Measurements from ENCODE around the gene TGFBI.

DNA sequence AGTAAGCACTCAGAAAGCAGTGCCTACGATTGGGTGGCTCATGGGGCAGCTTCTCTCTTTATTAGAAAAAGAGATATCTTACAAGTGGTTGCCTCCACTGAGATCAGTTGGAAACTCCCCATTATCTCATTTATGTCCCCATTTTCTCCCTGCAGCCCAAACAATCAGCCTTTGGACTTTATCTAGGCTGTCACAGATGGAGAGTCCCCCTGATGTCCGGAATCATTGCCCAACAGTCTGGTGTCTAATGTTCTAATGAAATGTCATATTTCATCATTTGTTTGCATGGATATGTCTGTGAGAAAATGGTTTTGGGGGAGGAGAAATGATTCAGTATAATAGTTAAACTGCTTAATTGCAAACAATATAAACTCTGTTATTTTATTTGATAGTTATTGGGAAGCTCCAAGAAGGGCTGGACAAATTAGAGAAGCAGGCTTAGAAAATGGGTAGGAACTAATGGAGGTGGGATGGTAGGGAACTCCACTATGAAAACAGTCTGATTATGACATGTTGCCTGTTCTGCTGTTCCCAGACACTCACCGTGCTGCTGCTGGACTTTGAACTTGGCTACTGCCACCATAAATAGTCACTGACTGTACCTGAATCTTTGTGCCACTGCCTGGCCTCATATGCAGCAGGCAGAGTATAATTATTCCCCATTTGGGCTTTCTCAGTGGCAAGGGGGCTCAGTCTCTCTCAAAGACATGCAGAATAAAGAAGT lies 65.6 kb downstream of the TGFBI start:
- TF ChIP-seq POLR2A (IDR thresholded peaks at IDR 0.05) (no peak), POLR2AphosphoS5 (IDR thresholded peaks at IDR 0.05) (no peak)
- TF ChIP-seq, protein P1, sequence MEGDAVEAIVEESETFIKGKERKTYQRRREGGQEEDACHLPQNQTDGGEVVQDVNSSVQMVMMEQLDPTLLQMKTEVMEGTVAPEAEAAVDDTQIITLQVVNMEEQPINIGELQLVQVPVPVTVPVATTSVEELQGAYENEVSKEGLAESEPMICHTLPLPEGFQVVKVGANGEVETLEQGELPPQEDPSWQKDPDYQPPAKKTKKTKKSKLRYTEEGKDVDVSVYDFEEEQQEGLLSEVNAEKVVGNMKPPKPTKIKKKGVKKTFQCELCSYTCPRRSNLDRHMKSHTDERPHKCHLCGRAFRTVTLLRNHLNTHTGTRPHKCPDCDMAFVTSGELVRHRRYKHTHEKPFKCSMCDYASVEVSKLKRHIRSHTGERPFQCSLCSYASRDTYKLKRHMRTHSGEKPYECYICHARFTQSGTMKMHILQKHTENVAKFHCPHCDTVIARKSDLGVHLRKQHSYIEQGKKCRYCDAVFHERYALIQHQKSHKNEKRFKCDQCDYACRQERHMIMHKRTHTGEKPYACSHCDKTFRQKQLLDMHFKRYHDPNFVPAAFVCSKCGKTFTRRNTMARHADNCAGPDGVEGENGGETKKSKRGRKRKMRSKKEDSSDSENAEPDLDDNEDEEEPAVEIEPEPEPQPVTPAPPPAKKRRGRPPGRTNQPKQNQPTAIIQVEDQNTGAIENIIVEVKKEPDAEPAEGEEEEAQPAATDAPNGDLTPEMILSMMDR (IDR thresholded peaks at IDR 0.05) = no peak

Data from upper lobe of left lung (tissue), 4 donors.